HEK293 (cell line): ENCODE measurements around the gene CLDN3.

Experiments
- BCL11A ChIP-seq: fragments of 450-650 bp; formaldehyde crosslinking; IDR thresholded peaks from 2 replicates; pipeline ENCODE4 v1.5.1; 2016; ENCODE audit warnings: low read depth, missing biosample characterization, missing genetic modification characterization
- HIC1 ChIP-seq: fragments of 450-650 bp; formaldehyde crosslinking; IDR thresholded peaks from 2 replicates; pipeline ENCODE4 v1.5.1; 2016; ENCODE audit warnings: missing biosample characterization, missing genetic modification characterization
- KLF10 ChIP-seq: fragments of 450-650 bp; IDR thresholded peaks from 2 replicates; pipeline ENCODE4 v1.5.1; 2018; ENCODE audit warnings: missing biosample characterization, mild to moderate bottlenecking, missing genetic modification characterization
- KLF16 ChIP-seq: fragments of 450-650 bp; formaldehyde crosslinking; IDR thresholded peaks from 2 replicates; pipeline ENCODE4 v1.5.1; 2017; ENCODE audit warnings: missing biosample characterization, missing genetic modification characterization
- PRDM1 ChIP-seq: fragments of 450-650 bp; formaldehyde crosslinking; IDR thresholded peaks from 2 replicates; pipeline ENCODE4; 2016; ENCODE audit warnings: missing biosample characterization, missing genetic modification characterization
- ZBTB1 ChIP-seq: fragments of 450-650 bp; formaldehyde crosslinking; IDR thresholded peaks from 2 replicates; pipeline ENCODE4 v1.5.1; 2016; ENCODE audit warnings: missing biosample characterization, missing genetic modification characterization
- ZBTB10 ChIP-seq: fragments of 450-650 bp; formaldehyde crosslinking; IDR thresholded peaks from 2 replicates; pipeline ENCODE4 v1.5.1; 2016; ENCODE audit warnings: missing biosample characterization, missing genetic modification characterization
- ZBTB21 ChIP-seq: fragments of 450-650 bp; formaldehyde crosslinking; IDR thresholded peaks from 2 replicates; pipeline ENCODE4 v1.5.1; 2017; ENCODE audit warnings: missing biosample characterization, missing genetic modification characterization
- ZFP37 ChIP-seq: fragments of 450-650 bp; formaldehyde crosslinking; IDR thresholded peaks from 2 replicates; pipeline ENCODE4 v1.5.1; 2016; ENCODE audit warnings: missing biosample characterization, missing genetic modification characterization
- ZNF10 ChIP-seq: fragments of 450-650 bp; formaldehyde crosslinking; IDR thresholded peaks from 2 replicates; pipeline ENCODE4 v1.5.1; 2017; ENCODE audit warnings: missing biosample characterization, missing genetic modification characterization
- ZNF112 ChIP-seq: fragments of 450-650 bp; formaldehyde crosslinking; IDR thresholded peaks from 2 replicates; pipeline ENCODE4 v1.5.0; 2017; ENCODE audit warnings: missing biosample characterization, missing genetic modification characterization
- ZNF121 ChIP-seq: fragments of 450-650 bp; formaldehyde crosslinking; IDR thresholded peaks from 2 replicates; pipeline ENCODE4 v1.5.1; 2016; ENCODE audit warnings: missing biosample characterization, missing genetic modification characterization
- ZNF184 ChIP-seq: fragments of 450-650 bp; IDR thresholded peaks from 2 replicates; pipeline ENCODE4 v1.5.1; 2018; ENCODE audit warnings: missing biosample characterization, mild to moderate bottlenecking, missing genetic modification characterization
- ZNF2 ChIP-seq: fragments of 450-650 bp; formaldehyde crosslinking; IDR thresholded peaks from 2 replicates; pipeline ENCODE4 v1.5.1; 2016; ENCODE audit warnings: missing biosample characterization, missing genetic modification characterization
- ZNF354C ChIP-seq: fragments of 450-650 bp; formaldehyde crosslinking; IDR thresholded peaks from 2 replicates; pipeline ENCODE4 v1.5.1; 2016; ENCODE audit warnings: missing biosample characterization, missing genetic modification characterization, low read depth, borderline replicate concordance
- ZNF391 ChIP-seq: fragments of 450-650 bp; formaldehyde crosslinking; IDR thresholded peaks from 2 replicates; pipeline ENCODE4 v1.5.1; 2016; ENCODE audit warnings: low read depth, missing biosample characterization, missing genetic modification characterization, borderline replicate concordance
- ZNF394 ChIP-seq: fragments of 450-650 bp; formaldehyde crosslinking; IDR thresholded peaks from 2 replicates; pipeline ENCODE4 v1.5.1; 2016; ENCODE audit warnings: missing biosample characterization, missing genetic modification characterization, mild to moderate bottlenecking, moderate library complexity, borderline replicate concordance
- ZNF404 ChIP-seq: fragments of 450-650 bp; formaldehyde crosslinking; IDR thresholded peaks from 2 replicates; pipeline ENCODE4 v1.5.1; 2017; ENCODE audit warnings: missing biosample characterization, missing genetic modification characterization
- ZNF561 ChIP-seq: fragments of 450-650 bp; IDR thresholded peaks from 2 replicates; pipeline ENCODE4 v1.5.1; 2018; ENCODE audit warnings: missing biosample characterization, missing genetic modification characterization, borderline replicate concordance
- ZNF580 ChIP-seq: fragments of 450-650 bp; formaldehyde crosslinking; IDR thresholded peaks from 2 replicates; pipeline ENCODE4 v1.5.1; 2016; ENCODE audit warnings: missing biosample characterization, missing genetic modification characterization
- ZNF654 ChIP-seq: fragments of 450-650 bp; formaldehyde crosslinking; IDR thresholded peaks from 2 replicates; pipeline ENCODE4 v1.5.1; 2016; ENCODE audit warnings: low read depth, missing biosample characterization, missing genetic modification characterization
- ZSCAN23 ChIP-seq: fragments of 450-650 bp; formaldehyde crosslinking; IDR thresholded peaks from 2 replicates; pipeline ENCODE4 v1.5.1; 2016; ENCODE audit warnings: missing biosample characterization, missing genetic modification characterization
- TF ChIP-seq, protein P1 (sequence below): fragments of 450-650 bp; formaldehyde crosslinking; optimal IDR thresholded peaks from 2 replicates; pipeline ENCODE3; 2016; ENCODE audit warnings: missing biosample characterization, mild to moderate bottlenecking, missing genetic modification characterization
- TF ChIP-seq, protein P2 (sequence below): IDR thresholded peaks from 2 replicates; pipeline ENCODE4 v1.6.1; 2011; ENCODE audit warnings: mild to moderate bottlenecking, low read depth, low read length, borderline replicate concordance
- TF ChIP-seq, protein P3 (sequence below): fragments of 450-650 bp; formaldehyde crosslinking; IDR thresholded peaks from 2 replicates; pipeline ENCODE4 v1.5.1; 2017; ENCODE audit warnings: missing biosample characterization, missing genetic modification characterization
- TF ChIP-seq, protein P4 (sequence below): fragments of 450-650 bp; formaldehyde crosslinking; IDR thresholded peaks from 2 replicates; pipeline ENCODE4 v1.5.1; 2016; ENCODE audit warnings: missing biosample characterization, missing genetic modification characterization, low read depth
- TF ChIP-seq, protein P5 (sequence below): fragments of 450-650 bp; formaldehyde crosslinking; IDR thresholded peaks from 2 replicates; pipeline ENCODE4 v1.5.1; 2017; ENCODE audit warnings: missing biosample characterization, missing genetic modification characterization

The CLDN3 gene

GRCh38 chr7:73738612-73739386 is 31.3 kb downstream of the CLDN3 start, which contains the start of gene ABHD11 (continued):
- TF ChIP-seq, protein P1, sequence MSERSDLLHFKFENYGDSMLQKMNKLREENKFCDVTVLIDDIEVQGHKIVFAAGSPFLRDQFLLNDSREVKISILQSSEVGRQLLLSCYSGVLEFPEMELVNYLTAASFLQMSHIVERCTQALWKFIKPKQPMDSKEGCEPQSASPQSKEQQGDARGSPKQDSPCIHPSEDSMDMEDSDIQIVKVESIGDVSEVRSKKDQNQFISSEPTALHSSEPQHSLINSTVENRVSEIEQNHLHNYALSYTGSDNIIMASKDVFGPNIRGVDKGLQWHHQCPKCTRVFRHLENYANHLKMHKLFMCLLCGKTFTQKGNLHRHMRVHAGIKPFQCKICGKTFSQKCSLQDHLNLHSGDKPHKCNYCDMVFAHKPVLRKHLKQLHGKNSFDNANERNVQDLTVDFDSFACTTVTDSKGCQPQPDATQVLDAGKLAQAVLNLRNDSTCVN (tag by site-specific recombination): peak; percentile 88
- TF ChIP-seq ZNF404 (tag by site-specific recombination) (no peak), ZNF394 (tag by site-specific recombination) (no peak), ZNF121 (no peak), ZNF354C (tag by site-specific recombination) (no peak), ZNF10 (tag by site-specific recombination) (peak; percentile 58; the same call in 1 of the 2 replicates), KLF10 (tag by site-specific recombination) (peak; percentile 91), ZFP37 (tag by site-specific recombination) (peak; percentile 33; the same call in 1 of the 2 replicates), ZBTB21 (peak; percentile 54; the same call in 1 of the 2 replicates), ZBTB10 (tag by site-specific recombination) (peak; percentile 45; the same call in 1 of the 2 replicates), ZNF2 (tag by site-specific recombination) (peak; percentile 37), ZNF580 (tag by site-specific recombination) (no peak), ZNF184 (no peak), KLF16 (tag by site-specific recombination) (peak; percentile 44; the same call in 1 of the 2 replicates), ZNF654 (tag by site-specific recombination) (no peak), HIC1 (peak; percentile 100), ZNF391 (tag by site-specific recombination) (0 out of 2 replicates have a peak, but pooled peaks have one; percentile 42), ZBTB1 (peak; percentile 89), BCL11A (tag by site-specific recombination) (no peak), ZNF561 (peak; percentile 60; the same call in 1 of the 2 replicates), ZSCAN23 (tag by site-specific recombination) (no peak), PRDM1 (no peak), ZNF112 (no peak)
- TF ChIP-seq, protein P2, sequence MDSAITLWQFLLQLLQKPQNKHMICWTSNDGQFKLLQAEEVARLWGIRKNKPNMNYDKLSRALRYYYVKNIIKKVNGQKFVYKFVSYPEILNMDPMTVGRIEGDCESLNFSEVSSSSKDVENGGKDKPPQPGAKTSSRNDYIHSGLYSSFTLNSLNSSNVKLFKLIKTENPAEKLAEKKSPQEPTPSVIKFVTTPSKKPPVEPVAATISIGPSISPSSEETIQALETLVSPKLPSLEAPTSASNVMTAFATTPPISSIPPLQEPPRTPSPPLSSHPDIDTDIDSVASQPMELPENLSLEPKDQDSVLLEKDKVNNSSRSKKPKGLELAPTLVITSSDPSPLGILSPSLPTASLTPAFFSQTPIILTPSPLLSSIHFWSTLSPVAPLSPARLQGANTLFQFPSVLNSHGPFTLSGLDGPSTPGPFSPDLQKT: no peak
- TF ChIP-seq, protein P3, sequence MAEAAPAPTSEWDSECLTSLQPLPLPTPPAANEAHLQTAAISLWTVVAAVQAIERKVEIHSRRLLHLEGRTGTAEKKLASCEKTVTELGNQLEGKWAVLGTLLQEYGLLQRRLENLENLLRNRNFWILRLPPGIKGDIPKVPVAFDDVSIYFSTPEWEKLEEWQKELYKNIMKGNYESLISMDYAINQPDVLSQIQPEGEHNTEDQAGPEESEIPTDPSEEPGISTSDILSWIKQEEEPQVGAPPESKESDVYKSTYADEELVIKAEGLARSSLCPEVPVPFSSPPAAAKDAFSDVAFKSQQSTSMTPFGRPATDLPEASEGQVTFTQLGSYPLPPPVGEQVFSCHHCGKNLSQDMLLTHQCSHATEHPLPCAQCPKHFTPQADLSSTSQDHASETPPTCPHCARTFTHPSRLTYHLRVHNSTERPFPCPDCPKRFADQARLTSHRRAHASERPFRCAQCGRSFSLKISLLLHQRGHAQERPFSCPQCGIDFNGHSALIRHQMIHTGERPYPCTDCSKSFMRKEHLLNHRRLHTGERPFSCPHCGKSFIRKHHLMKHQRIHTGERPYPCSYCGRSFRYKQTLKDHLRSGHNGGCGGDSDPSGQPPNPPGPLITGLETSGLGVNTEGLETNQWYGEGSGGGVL (tag by site-specific recombination): peak; percentile 65
- TF ChIP-seq, protein P4, sequence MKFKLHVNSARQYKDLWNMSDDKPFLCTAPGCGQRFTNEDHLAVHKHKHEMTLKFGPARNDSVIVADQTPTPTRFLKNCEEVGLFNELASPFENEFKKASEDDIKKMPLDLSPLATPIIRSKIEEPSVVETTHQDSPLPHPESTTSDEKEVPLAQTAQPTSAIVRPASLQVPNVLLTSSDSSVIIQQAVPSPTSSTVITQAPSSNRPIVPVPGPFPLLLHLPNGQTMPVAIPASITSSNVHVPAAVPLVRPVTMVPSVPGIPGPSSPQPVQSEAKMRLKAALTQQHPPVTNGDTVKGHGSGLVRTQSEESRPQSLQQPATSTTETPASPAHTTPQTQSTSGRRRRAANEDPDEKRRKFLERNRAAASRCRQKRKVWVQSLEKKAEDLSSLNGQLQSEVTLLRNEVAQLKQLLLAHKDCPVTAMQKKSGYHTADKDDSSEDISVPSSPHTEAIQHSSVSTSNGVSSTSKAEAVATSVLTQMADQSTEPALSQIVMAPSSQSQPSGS (tag by site-specific recombination): peak; percentile 98
- TF ChIP-seq, protein P5, sequence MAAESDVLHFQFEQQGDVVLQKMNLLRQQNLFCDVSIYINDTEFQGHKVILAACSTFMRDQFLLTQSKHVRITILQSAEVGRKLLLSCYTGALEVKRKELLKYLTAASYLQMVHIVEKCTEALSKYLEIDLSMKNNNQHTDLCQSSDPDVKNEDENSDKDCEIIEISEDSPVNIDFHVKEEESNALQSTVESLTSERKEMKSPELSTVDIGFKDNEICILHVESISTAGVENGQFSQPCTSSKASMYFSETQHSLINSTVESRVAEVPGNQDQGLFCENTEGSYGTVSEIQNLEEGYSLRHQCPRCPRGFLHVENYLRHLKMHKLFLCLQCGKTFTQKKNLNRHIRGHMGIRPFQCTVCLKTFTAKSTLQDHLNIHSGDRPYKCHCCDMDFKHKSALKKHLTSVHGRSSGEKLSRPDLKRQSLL (tag by site-specific recombination): peak; percentile 50; the same call in 1 of the 2 replicates
